ENCODE measurements around the gene FXYD6.

Gene FXYD6

GRCh38 chr11:117839936-117840813 lies 36.3 kb downstream of the FXYD6 start:
- TF ChIP-seq CTCF (conservative IDR thresholded peaks at IDR 0.05): no peak
- no peak overlapping the region for H3K27ac ChIP-seq

GRCh38 chr11:117839380-117839881 lies 37.0 kb downstream of the FXYD6 start:
- H3K27ac ChIP-seq: no peak overlapping the region

GRCh38 chr11:117838901-117839300 lies 37.6 kb downstream of the FXYD6 start:
- no peak for TF ChIP-seq CTCF (conservative IDR thresholded peaks at IDR 0.05)

More at GRCh38 chr11:117839380-117839881, 37.0 kb downstream of the FXYD6 start:
- no peak for TF ChIP-seq CTCF (conservative IDR thresholded peaks at IDR 0.05)

GRCh38 chr11:117837791-117838190 lies 38.7 kb downstream of the FXYD6 start:
- no peak overlapping the region for H3K27ac ChIP-seq

More at GRCh38 chr11:117838901-117839300, 37.6 kb downstream of the FXYD6 start:
- H3K27ac ChIP-seq: no peak overlapping the region

GRCh38 chr11:117837070-117837776 lies 39.2 kb downstream of the FXYD6 start:
- no peak overlapping the region for H3K27ac ChIP-seq
- no peak for TF ChIP-seq CTCF (conservative IDR thresholded peaks at IDR 0.05)

More at GRCh38 chr11:117837791-117838190, 38.7 kb downstream of the FXYD6 start:
- TF ChIP-seq CTCF (conservative IDR thresholded peaks at IDR 0.05): no peak

GRCh38 chr11:117836077-117836960 lies 40.1 kb downstream of the FXYD6 start:
- H3K27ac ChIP-seq: no peak overlapping the region
- TF ChIP-seq CTCF (conservative IDR thresholded peaks at IDR 0.05): no peak
